HG03139 (cell line): ENCODE measurements around the gene RAPGEF5.

Experiments used
- ATAC-seq: cut with Tn5 transposase; IDR thresholded peaks from one replicate; pipeline ENCODE4 v1.9.1; 2021; ENCODE audit not compliant: unreplicated experiment

RAPGEF5 gene

GRCh38 chr7:22129166-22129565 lies 227.8 kb downstream of the RAPGEF5 start:
- no peak for ATAC-seq

- ATAC-seq, result no peak
Measured at GRCh38 chr7:22128528-22128920, 228.4 kb downstream of the RAPGEF5 start.

- ATAC-seq, result no peak
Measured at GRCh38 chr7:22127835-22128527, 229.0 kb downstream of the RAPGEF5 start.

- no peak for ATAC-seq
Measured at GRCh38 chr7:22125436-22125835, 231.5 kb downstream of the RAPGEF5 start.

- no peak for ATAC-seq
Measured at GRCh38 chr7:22124941-22125340, 232.0 kb downstream of the RAPGEF5 start.

- ATAC-seq, result no peak
Measured at GRCh38 chr7:22123139-22123538, 233.8 kb downstream of the RAPGEF5 start.

GRCh38 chr7:22121702-22122474 lies 235.1 kb downstream of the RAPGEF5 start:
- ATAC-seq, result no peak

GRCh38 chr7:22120391-22121053 lies 236.4 kb downstream of the RAPGEF5 start:
- no peak for ATAC-seq

GRCh38 chr7:22117222-22117621 lies 239.7 kb downstream of the RAPGEF5 start:
- no peak for ATAC-seq

GRCh38 chr7:22116451-22117030 lies 240.4 kb downstream of the RAPGEF5 start:
- no peak for ATAC-seq

GRCh38 chr7:22115689-22116088 lies 241.3 kb downstream of the RAPGEF5 start:
- ATAC-seq, result no peak

- no peak for ATAC-seq
Measured at GRCh38 chr7:22114440-22114981, 242.4 kb downstream of the RAPGEF5 start.

- ATAC-seq, result no peak
Measured at GRCh38 chr7:22113041-22113440, 243.9 kb downstream of the RAPGEF5 start.

GRCh38 chr7:22111661-22112060 lies 245.3 kb downstream of the RAPGEF5 start:
- ATAC-seq, result no peak

GRCh38 chr7:22110881-22111280 lies 246.1 kb downstream of the RAPGEF5 start:
- ATAC-seq, result no peak

- ATAC-seq, result peak; percentile 74
Measured at GRCh38 chr7:22110227-22110839, 246.6 kb downstream of the RAPGEF5 start.

- no peak for ATAC-seq
Measured at GRCh38 chr7:22109761-22110160, 247.2 kb downstream of the RAPGEF5 start.

- ATAC-seq, result no peak
Measured at GRCh38 chr7:22108151-22108845, 248.7 kb downstream of the RAPGEF5 start.

GRCh38 chr7:22105550-22105949 lies 251.4 kb downstream of the RAPGEF5 start:
- ATAC-seq, result no peak
